Spinal cord (tissue), 10 donors: ENCODE data around the gene TIAM1. TPM values are rescaled to one million over a fixed set of nuclear protein-coding genes. Genes with fewer than 3 reads are reported as not detected.
A peak's percentile ranks its signal among the peaks of the same experiment; 100 is the strongest.

Experiments
- DNase-seq, 6 donors: peaks; one replicate each; pipeline versions ENCODE4 v3.0.0 to v3.0.0-alpha.2; 2013 to 2015; ENCODE audit warnings: low spot score in 6 of 6, low read depth in 4 of 6
- H3K27ac ChIP-seq: one replicate; pipeline ENCODE4 v1.5.1; 2013; ENCODE audit warnings: low read depth, low read length, control low read depth
- H3K27me3 ChIP-seq: one replicate; pipeline ENCODE4 v1.6.1; 2013; ENCODE audit warnings: low read length; ENCODE audit not compliant: control insufficient read depth, insufficient read depth
- H3K36me3 ChIP-seq: one replicate; pipeline ENCODE4 v1.6.1; 2013; ENCODE audit warnings: low read length; ENCODE audit not compliant: control insufficient read depth, insufficient read depth
- H3K4me1 ChIP-seq: one replicate; pipeline ENCODE4 v1.6.1; 2013; ENCODE audit warnings: low read length; ENCODE audit not compliant: control insufficient read depth, insufficient read depth
- H3K4me3 ChIP-seq: one replicate; pipeline ENCODE4 v1.5.1; 2013; ENCODE audit warnings: low read depth, low read length, control low read depth
- H3K9me3 ChIP-seq: one replicate; pipeline ENCODE4 v1.6.1; 2013; ENCODE audit warnings: low read length; ENCODE audit not compliant: control insufficient read depth, insufficient read depth
- WGBS: methylation state at CpG from one replicate; pipeline ENCODE4 v1.1.5; 2013; ENCODE audit warnings: missing lambda C conversion rate; ENCODE audit not compliant: insufficient coverage; 5-methylcytosine and 5-hydroxymethylcytosine counted together
- polyA plus RNA-seq, 2 donors: library from polyadenylated mRNA; unstranded; fragments of 120-200 nt; gene quantifications; one replicate each; pipeline ENCODE4 v1.2.1, GENCODE V29; 2013; ENCODE audit not compliant: insufficient read length in 2 of 2
- total RNA-seq, 2 donors: library from RNA; depleted of rRNA in 1 of 2; stranded (reverse); fragments of 120-200 nt in 1 of 2; fragments of >200 nt in 1 of 2; gene quantifications; one replicate each; pipeline versions ENCODE4 v1.2.3 to v1.2.4, GENCODE V29; 2013 to 2014
- donor health status: healthy.

The TIAM1 gene
- total and polyA plus RNA-seq, 4 donors, result 33.5 to 41.8 (median 35.4) TPM

GRCh38 chr21:31283025-31283424, 61.0 kb downstream of the TIAM1 start:
- no peak for DNase-seq
- Histone ChIP-seq H3K4me3 (no peak overlapping the region), H3K36me3 (no peaks in the 10 kb centered on the region), H3K9me3 (no peaks in the 10 kb centered on the region), H3K4me1 (no peaks in the 10 kb centered on the region), H3K27ac (no peak overlapping the region), H3K27me3 (no peaks in the 10 kb centered on the region)
- 90% methylated on average over 2 of the region's 3 CpGs for WGBS

DNA sequence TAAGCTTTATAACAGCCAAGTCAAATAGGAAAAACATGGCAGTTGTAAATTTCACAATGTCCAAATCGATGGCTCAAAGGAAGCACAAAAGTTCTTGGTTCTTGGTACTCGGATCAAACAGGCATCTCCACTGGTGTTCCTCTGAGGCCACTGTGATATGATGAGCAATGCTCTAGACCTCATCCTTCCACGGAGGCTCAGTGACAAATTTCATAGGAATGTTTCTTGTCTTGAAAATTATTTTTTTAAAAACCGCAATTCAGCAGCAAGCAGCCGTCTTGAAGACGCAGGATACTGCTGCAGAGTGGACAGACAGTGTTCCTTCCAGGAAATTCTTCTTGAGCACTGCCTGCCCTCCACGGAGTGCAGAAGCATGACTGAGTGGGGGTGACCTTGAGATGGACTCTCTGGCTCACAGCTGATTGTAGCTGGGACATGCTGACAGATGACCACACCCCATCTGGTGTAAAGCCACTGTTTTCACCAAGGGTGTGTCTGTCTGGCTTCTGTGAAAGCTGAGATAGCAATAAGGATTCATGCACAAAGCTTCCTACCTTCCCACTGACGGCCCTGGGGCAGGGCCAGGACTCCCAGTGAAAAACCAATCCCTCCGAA, 61.9 kb downstream of the TIAM1 start:
- WGBS, result 90% methylated on average over 6 of the region's 9 CpGs
- Histone ChIP-seq H3K27ac (no peak overlapping the region), H3K4me3 (no peak overlapping the region), H3K27me3 (no peaks in the 10 kb centered on the region), H3K36me3 (no peaks in the 10 kb centered on the region), H3K4me1 (no peaks in the 10 kb centered on the region), H3K9me3 (no peaks in the 10 kb centered on the region)
- no peak for DNase-seq

DNA sequence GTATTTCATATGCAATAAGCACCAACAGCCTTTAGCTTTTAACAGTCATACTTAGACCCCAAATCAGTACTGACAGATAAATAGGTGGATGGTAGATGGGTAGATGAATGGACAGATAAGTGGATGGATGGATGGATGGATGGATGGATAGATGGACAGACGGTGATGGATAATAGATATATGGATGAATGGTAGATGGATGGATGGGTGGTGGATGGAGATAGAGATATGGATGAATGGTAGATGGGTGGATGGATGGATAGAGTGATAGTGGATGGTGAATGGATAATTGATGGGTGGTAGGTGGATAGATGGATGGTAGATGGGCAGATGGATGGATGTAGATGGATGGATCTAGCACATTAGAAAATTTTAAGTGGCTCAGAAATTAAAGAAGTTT, 62.5 kb downstream of the TIAM1 start:
- Histone ChIP-seq H3K9me3 (no peaks in the 10 kb centered on the region), H3K4me1 (no peaks in the 10 kb centered on the region)
- WGBS, result 94% methylated on average over 1 of the region's 1 CpG

DNA sequence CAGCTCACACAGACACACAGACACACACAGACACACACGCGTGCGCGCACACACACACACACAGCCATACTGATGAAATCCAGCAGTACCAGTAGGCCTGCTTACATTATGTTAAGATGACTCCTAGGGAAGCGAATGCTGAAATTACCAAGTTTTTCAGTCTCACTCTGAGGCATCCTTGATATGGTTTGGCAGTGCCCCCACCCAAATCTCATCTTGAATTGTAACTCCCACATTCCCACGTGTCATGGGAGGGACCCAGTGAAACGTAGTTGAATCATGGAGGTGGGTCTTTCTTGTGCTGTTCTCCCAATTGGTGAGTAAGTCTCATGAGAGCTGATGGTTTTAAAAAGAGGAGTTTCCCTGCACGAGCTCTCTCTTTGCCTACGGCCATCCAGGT, 64.1 kb downstream of the TIAM1 start:
- no peak for DNase-seq
- H3K27ac ChIP-seq, result no peak overlapping the region
- H3K27me3 ChIP-seq, result no peaks in the 10 kb centered on the region
- H3K4me1 ChIP-seq, result no peaks in the 10 kb centered on the region
- no peaks in the 10 kb centered on the region for H3K9me3 ChIP-seq
- 73% methylated on average over 3 of the region's 9 CpGs for WGBS
- no peaks in the 10 kb centered on the region for H3K36me3 ChIP-seq
- H3K4me3 ChIP-seq, result no peak overlapping the region

More for the DNA sequence above, 62.5 kb downstream of the TIAM1 start:
- H3K4me3 ChIP-seq, result no peak overlapping the region
- H3K36me3 ChIP-seq, result no peaks in the 10 kb centered on the region
- no peak overlapping the region for H3K27ac ChIP-seq
- H3K27me3 ChIP-seq, result no peaks in the 10 kb centered on the region
- no peak for DNase-seq

DNA sequence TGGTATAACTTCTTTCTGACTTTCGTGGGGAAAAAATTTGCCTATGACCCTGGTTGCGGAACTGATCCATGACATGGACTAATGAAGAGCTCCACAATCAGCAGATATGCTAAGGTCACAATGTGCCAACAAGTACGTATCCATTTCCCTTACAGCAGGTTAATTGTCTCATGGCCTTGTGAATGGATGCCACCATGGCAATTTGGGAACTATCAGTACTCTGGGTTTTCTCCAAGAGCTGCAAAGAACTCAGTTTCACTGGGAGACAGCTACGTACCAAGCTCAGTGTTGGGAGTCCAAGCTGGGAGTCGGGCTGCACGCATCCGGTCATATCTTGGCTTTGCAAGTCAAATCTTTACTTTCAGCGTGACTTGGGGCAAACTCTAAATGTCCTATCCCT, 64.8 kb downstream of the TIAM1 start:
- DNase-seq, result no peak
- H3K9me3 ChIP-seq, result no peaks in the 10 kb centered on the region
- 96% methylated on average over 7 of the region's 8 CpGs for WGBS
- H3K27me3 ChIP-seq, result no peaks in the 10 kb centered on the region
- no peaks in the 10 kb centered on the region for H3K4me1 ChIP-seq
- no peak overlapping the region for H3K4me3 ChIP-seq
- no peak overlapping the region for H3K27ac ChIP-seq
- H3K36me3 ChIP-seq, result no peaks in the 10 kb centered on the region

DNA sequence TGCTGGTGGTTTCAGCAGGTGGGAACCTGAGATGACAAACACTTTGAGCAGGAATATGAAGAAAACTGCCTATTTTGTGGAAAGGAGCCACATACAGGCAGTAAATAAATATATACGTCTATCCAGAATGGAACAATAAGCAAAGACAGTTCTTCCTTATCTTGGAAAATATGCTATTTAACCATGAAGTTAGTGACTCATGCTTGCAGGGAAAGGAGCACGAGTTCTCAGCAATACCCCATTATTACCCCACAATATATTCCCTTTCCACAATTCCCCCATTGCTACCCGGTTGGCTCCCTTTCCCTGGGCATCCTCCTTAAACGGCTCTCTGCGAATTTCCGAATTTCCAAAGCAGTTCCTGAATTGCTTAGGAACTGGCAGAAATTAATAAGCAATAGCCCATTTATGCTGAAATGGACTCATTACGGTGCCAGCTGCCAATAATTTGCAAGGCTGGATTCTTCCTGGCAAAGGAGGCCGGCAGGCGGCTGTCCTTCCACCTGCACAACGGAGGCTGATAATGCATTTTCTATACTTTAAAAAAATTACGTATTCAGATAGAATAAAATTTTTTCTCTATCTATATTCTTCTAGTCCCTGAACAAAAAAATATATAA, 65.4 kb downstream of the TIAM1 start:
- Histone ChIP-seq H3K27me3 (no peaks in the 10 kb centered on the region), H3K9me3 (no peaks in the 10 kb centered on the region), H3K27ac (no peak overlapping the region), H3K4me1 (no peaks in the 10 kb centered on the region), H3K36me3 (no peaks in the 10 kb centered on the region), H3K4me3 (no peak overlapping the region)
- 84% methylated on average over 5 of the region's 11 CpGs for WGBS
- DNase-seq, result peak in 1 of 6 donors; percentile 62

GRCh38 chr21:31276663-31277062, 67.4 kb downstream of the TIAM1 start:
- no peak overlapping the region for H3K4me3 ChIP-seq
- 84% methylated on average over 4 of the region's 7 CpGs for WGBS
- no peak overlapping the region for H3K27ac ChIP-seq
- H3K9me3 ChIP-seq, result no peaks in the 10 kb centered on the region
- no peak for DNase-seq
- no peaks in the 10 kb centered on the region for H3K36me3 ChIP-seq
- H3K27me3 ChIP-seq, result no peaks in the 10 kb centered on the region
- H3K4me1 ChIP-seq, result no peaks in the 10 kb centered on the region

DNA sequence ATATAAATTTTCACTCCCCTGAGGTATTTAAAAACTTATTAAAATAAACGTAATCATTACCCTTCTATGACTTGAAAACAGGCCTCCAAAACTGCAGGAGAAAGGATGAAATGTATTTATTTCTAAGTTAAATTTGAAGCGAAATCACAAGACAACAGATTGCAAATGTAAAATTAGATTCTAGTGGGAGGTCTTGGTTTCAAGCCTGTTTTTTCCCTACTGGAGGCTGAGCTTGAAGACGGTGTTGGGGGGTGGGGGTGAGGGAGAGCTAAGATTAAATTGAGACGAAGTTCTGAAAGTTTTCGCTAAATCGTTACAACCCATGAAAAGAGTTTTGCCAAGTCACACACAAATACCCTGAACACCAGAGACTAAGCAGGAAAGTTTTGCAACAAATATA, 68.2 kb downstream of the TIAM1 start:
- Histone ChIP-seq H3K4me1 (no peaks in the 10 kb centered on the region), H3K4me3 (no peak overlapping the region), H3K36me3 (no peaks in the 10 kb centered on the region), H3K9me3 (no peaks in the 10 kb centered on the region), H3K27me3 (no peaks in the 10 kb centered on the region), H3K27ac (no peak overlapping the region)
- DNase-seq, result peak in 1 of 6 donors; percentile 64
- WGBS, result 100% methylated on average over 1 of the region's 6 CpGs

DNA sequence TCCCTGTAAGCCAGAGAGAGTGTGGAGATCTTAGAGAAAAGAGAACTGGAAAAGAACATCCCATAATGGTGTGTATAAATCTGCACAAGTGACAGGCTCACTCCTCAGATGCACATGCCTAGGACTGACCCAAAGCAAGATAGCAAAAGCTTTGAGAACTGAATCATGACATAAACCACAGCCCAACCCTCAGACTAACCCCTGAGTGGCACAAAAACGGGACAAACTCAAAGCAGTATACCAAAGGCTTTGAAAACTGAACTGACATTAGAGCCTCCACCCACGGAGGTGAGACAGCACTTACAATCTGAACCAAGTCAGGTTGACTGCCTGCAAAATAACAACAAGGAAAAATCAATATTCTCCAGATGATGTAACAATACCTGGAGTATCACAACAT, 70.8 kb downstream of the TIAM1 start:
- no peaks in the 10 kb centered on the region for H3K36me3 ChIP-seq
- 88% methylated on average over 2 of the region's 2 CpGs for WGBS
- H3K27ac ChIP-seq, result no peak overlapping the region
- no peaks in the 10 kb centered on the region for H3K27me3 ChIP-seq
- H3K9me3 ChIP-seq, result no peaks in the 10 kb centered on the region
- no peak for DNase-seq
- H3K4me1 ChIP-seq, result no peaks in the 10 kb centered on the region
- H3K4me3 ChIP-seq, result no peak overlapping the region

DNA sequence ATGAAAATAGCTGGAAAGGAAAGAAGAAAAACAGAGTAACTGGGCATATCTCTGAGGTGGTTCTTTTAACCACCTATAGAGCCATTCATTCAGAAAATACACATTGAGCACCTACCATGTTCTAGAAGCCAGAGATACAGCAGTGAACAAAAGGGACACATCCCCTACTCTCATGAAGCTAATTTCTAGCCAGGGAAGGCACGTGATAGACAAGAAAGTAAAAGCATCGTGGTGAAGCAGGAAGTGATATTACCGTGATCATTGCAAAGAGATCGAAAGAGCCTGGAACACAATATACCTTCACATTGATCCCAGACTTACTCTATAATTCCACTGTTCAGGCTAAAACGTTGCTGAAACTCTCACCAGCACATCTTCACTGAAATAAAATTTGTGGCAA, 76.0 kb downstream of the TIAM1 start:
- Histone ChIP-seq H3K27me3 (no peaks in the 10 kb centered on the region), H3K36me3 (peaks cover 3% of the 10 kb centered on the region), H3K9me3 (no peaks in the 10 kb centered on the region), H3K4me1 (peaks cover 9% of the 10 kb centered on the region), H3K4me3 (no peak overlapping the region), H3K27ac (no peak overlapping the region)
- DNase-seq, result no peak
- WGBS, result 63% methylated on average over 1 of the region's 5 CpGs
